Endodermal cell (in vitro differentiated cells): ENCODE data around the gene PTMS. TPM values are rescaled to one million over a fixed set of nuclear protein-coding genes. Genes with fewer than 3 reads are reported as not detected.

Experiments
- DNase-seq: peaks from one replicate; pipeline ENCODE4 v3.0.0-alpha.2; 2017
- H3K27ac ChIP-seq: 2 replicates; pipeline ENCODE4 v1.5.1; 2013; ENCODE audit warnings: mild to moderate bottlenecking, low read depth, low read length, moderate library complexity
- H3K27me3 ChIP-seq: 2 replicates; pipeline ENCODE4 v1.6.1; 2013; ENCODE audit warnings: mild to moderate bottlenecking, low read length, moderate library complexity; ENCODE audit not compliant: insufficient read depth, control insufficient read depth, poor library complexity, severe bottlenecking
- H3K36me3 ChIP-seq: 2 replicates; pipeline ENCODE4 v1.7.0; 2013; ENCODE audit warnings: mild to moderate bottlenecking, low read length, moderate library complexity; ENCODE audit not compliant: control insufficient read depth, insufficient read depth
- H3K4me1 ChIP-seq: one replicate; pipeline ENCODE4 v1.7.0; 2013; ENCODE audit warnings: low read length; ENCODE audit not compliant: control insufficient read depth, insufficient read depth
- H3K4me3 ChIP-seq: 2 replicates; pipeline ENCODE4 v1.5.1; 2013; ENCODE audit warnings: mild to moderate bottlenecking, low read length, moderate library complexity
- H3K9ac ChIP-seq: 2 replicates; pipeline ENCODE4 v1.6.1; 2013; ENCODE audit warnings: mild to moderate bottlenecking, low read length, moderate library complexity; ENCODE audit not compliant: poor library complexity, severe bottlenecking; ENCODE audit errors: extremely low read depth
- H3K9me3 ChIP-seq: 2 replicates; pipeline ENCODE4 v1.6.1; 2013; ENCODE audit warnings: mild to moderate bottlenecking, low read length, moderate library complexity; ENCODE audit not compliant: control insufficient read depth
- H3K27ac Mint-ChIP-seq: 2 replicates; pipeline ENCODE4 v1.8.0; 2020; ENCODE audit warnings: mixed read lengths
- H3K27me3 Mint-ChIP-seq: 2 replicates; pipeline ENCODE4 v1.8.0; 2021; ENCODE audit warnings: mild to moderate bottlenecking, mixed read lengths; ENCODE audit not compliant: insufficient read depth
- H3K36me3 Mint-ChIP-seq: 2 replicates; pipeline ENCODE4 v1.8.0; 2020; ENCODE audit warnings: low read depth, mixed read lengths
- H3K4me1 Mint-ChIP-seq: 2 replicates; pipeline ENCODE4 v1.8.0; 2020; ENCODE audit warnings: mixed read lengths
- H3K4me3 Mint-ChIP-seq: 2 replicates; pipeline ENCODE4 v1.8.0; 2020; ENCODE audit warnings: mild to moderate bottlenecking, moderate library complexity, mixed read lengths
- H3K9me3 Mint-ChIP-seq: 2 replicates; pipeline ENCODE4 v1.8.0; 2020; ENCODE audit warnings: mild to moderate bottlenecking, mixed read lengths
- WGBS, 2 experiments: methylation state at CpG; one replicate each; pipeline versions ENCODE4 v1.1.5 to v1.1.7; 2013; ENCODE audit warnings: missing lambda C conversion rate in 2 of 2, mixed read lengths in 1 of 2; ENCODE audit not compliant: insufficient coverage in 1 of 2, insufficient read length in 1 of 2; 5-methylcytosine and 5-hydroxymethylcytosine counted together
- total RNA-seq, 2 donors: library from RNA; stranded (reverse); fragmentation: NEBNext Ultra II Directional in 1 of 2; extraction: Animal tissue kit (Norgen Biotek cat#: 25700) in 1 of 2; gene quantifications; 2 replicates in 1 of 2; 3 replicates in 1 of 2; pipeline ENCODE4 v1.2.1, GENCODE V29; 2021
- TF ChIP-seq, protein P1 (sequence below): fragments of 200-600 bp; sonication (generic); conservative IDR thresholded peaks from 2 replicates; pipeline ENCODE4 v1.5.0; 2021; ENCODE audit warnings: antibody characterized with exemption, mild to moderate bottlenecking

Gene PTMS
- total RNA-seq, 2 donors from 2014 or later: 637 to 888 TPM

DNA sequence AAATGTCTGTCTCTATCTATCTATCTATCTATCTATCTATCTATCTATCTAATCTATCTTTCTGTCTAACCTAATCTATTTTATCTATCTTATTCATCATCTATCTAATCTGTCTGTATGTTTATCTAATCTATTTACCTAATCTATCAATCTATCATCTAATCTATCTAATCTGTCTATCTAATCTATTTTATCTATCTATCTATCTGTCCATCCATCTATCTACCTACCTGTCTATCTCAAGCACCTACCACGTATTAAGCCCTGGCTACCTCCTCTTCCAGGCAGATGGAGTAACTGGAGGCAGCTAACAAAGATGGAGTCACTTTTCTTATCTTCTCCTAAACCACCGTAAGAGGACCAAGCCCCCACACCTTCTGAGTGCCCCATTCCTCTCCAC, 28.9 kb downstream of the PTMS start:
- Histone ChIP-seq H3K36me3 (no peaks in the 10 kb centered on the region), H3K27me3 (peaks cover 23% of the 10 kb centered on the region), H3K9me3 (no peaks in the 10 kb centered on the region), H3K27ac (no peak overlapping the region), H3K4me3 (no peak overlapping the region), H3K9ac (no peak overlapping the region), H3K4me1 (no peaks in the 10 kb centered on the region)
- peaks cover 30% of the 10 kb centered on the region for H3K4me1 Mint-ChIP-seq
- 72% methylated on average over 2 of the region's 2 CpGs; no CpG with 5 or more reads in 1 of the 2 experiments for WGBS, 2 experiments
- H3K9me3 Mint-ChIP-seq: peaks cover 3% of the 10 kb centered on the region
- H3K36me3 Mint-ChIP-seq: no peaks in the 10 kb centered on the region
- no peak overlapping the region for H3K4me3 Mint-ChIP-seq
- TF ChIP-seq, protein P1, sequence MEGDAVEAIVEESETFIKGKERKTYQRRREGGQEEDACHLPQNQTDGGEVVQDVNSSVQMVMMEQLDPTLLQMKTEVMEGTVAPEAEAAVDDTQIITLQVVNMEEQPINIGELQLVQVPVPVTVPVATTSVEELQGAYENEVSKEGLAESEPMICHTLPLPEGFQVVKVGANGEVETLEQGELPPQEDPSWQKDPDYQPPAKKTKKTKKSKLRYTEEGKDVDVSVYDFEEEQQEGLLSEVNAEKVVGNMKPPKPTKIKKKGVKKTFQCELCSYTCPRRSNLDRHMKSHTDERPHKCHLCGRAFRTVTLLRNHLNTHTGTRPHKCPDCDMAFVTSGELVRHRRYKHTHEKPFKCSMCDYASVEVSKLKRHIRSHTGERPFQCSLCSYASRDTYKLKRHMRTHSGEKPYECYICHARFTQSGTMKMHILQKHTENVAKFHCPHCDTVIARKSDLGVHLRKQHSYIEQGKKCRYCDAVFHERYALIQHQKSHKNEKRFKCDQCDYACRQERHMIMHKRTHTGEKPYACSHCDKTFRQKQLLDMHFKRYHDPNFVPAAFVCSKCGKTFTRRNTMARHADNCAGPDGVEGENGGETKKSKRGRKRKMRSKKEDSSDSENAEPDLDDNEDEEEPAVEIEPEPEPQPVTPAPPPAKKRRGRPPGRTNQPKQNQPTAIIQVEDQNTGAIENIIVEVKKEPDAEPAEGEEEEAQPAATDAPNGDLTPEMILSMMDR: no peak
- no peak overlapping the region for H3K27ac Mint-ChIP-seq
- DNase-seq: no peak
- peaks cover 78% of the 10 kb centered on the region for H3K27me3 Mint-ChIP-seq

DNA sequence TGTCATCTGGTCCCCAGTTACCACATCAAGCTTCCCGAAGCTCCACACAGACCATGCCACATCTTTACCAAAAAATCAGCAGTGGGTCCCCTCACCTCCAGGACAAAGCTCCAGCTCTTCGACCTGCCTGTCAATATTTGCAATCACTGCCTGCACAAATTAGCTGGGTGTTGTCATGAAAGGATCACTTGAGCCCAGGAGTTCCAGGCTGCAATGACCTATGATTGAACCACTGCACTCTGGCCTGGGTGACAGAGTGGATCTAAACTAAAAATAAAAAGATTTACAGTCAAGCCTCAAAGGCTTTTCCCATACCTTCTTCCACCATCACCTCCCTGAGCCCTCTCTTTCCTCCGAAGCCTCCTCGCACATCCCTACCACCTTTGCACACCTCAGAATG, 30.4 kb downstream of the PTMS start:
- peaks cover 3% of the 10 kb centered on the region for H3K9me3 Mint-ChIP-seq
- Histone ChIP-seq H3K27ac (no peak overlapping the region), H3K36me3 (no peaks in the 10 kb centered on the region), H3K4me1 (no peaks in the 10 kb centered on the region), H3K27me3 (peaks cover 14% of the 10 kb centered on the region), H3K4me3 (no peak overlapping the region), H3K9ac (no peak overlapping the region), H3K9me3 (no peaks in the 10 kb centered on the region)
- TF ChIP-seq, protein P1: no peak
- H3K27me3 Mint-ChIP-seq: peaks cover 69% of the 10 kb centered on the region
- H3K4me1 Mint-ChIP-seq: peaks cover 30% of the 10 kb centered on the region
- no peak overlapping the region for H3K27ac Mint-ChIP-seq
- no peak overlapping the region for H3K4me3 Mint-ChIP-seq
- DNase-seq: no peak
- 92 to 100% methylated on average over 2 to 4 of the region's 4 CpGs for WGBS, 2 experiments
- H3K36me3 Mint-ChIP-seq: no peaks in the 10 kb centered on the region

DNA sequence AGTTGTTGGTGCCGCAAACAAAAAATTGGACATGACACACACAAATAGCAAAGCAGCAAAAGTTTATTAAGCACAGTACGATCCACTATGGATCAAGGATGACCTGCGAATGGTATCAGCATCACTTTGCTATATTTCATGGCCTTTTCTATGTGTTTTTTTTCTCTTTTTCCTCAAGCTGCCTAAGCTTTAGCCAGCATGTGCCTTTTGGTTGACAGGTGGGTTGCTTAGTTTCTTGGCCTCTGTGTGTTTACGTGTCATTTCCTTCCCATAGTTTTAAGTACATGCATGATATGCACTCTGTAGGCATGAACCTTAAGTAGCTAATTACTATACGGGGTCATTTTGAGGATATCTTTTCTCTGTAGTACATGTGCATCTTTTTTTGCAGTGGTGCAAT, 33.0 kb downstream of the PTMS start:
- H3K9me3 Mint-ChIP-seq: peaks cover 8% of the 10 kb centered on the region

More for the DNA sequence above, 33.0 kb downstream of the PTMS start:
- no peak overlapping the region for H3K4me3 ChIP-seq
- H3K27ac ChIP-seq: no peak overlapping the region
- H3K4me1 ChIP-seq: no peaks in the 10 kb centered on the region
- TF ChIP-seq, protein P1: no peak
- H3K27ac Mint-ChIP-seq: no peak overlapping the region
- no peaks in the 10 kb centered on the region for H3K9me3 ChIP-seq
- H3K36me3 Mint-ChIP-seq: no peaks in the 10 kb centered on the region
- 90% methylated on average over 5 of the region's 5 CpGs for WGBS, 2 experiments
- H3K4me1 Mint-ChIP-seq: peaks cover 24% of the 10 kb centered on the region
- no peaks in the 10 kb centered on the region for H3K36me3 ChIP-seq
- no peak overlapping the region for H3K4me3 Mint-ChIP-seq
- H3K9ac ChIP-seq: no peak overlapping the region
- H3K27me3 Mint-ChIP-seq: peaks cover 49% of the 10 kb centered on the region
- H3K27me3 ChIP-seq: no peaks in the 10 kb centered on the region
- no peak for DNase-seq
